COR-L47 (cell line): ENCODE results near the gene JUP.

ENCODE experiments used
- DNase-seq: peaks from one replicate; lab custom pipeline; 2025; lab: John Stamatoyannopoulos, UW

The JUP gene

DNA sequence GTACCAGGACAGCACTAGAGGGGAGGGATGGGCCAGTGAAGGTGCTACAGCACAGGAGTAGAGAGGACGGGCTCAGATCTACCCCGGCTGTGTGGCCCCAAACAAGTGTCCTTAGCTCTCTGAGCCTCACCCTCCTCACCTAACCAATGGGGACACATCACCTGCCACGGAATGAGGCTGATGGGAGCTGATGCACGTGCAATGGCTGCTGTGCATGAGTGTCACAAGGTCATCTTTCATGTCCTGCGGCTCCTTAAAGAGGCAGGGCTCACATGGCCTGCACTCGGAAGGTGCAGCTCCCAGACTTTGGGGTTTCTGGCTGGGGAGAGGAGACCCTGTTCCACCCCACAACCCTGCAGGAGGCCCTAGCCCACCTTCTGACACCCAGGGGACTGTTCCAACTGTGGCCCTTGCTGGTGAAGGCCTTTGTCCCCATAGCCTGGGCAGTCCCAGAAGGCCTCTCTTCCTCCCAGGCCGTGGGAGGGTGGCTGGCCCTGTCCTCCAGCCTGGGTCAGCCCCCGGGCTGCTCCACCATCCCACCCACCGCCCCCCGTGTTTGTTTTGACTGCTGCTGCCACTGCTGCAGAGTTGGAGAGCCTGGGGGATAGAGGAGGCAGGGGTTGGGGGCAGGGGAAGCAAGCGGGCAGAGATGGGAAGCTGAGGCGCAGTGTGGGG, 62.6 kb downstream of the JUP start:
- DNase-seq = no peak

DNA sequence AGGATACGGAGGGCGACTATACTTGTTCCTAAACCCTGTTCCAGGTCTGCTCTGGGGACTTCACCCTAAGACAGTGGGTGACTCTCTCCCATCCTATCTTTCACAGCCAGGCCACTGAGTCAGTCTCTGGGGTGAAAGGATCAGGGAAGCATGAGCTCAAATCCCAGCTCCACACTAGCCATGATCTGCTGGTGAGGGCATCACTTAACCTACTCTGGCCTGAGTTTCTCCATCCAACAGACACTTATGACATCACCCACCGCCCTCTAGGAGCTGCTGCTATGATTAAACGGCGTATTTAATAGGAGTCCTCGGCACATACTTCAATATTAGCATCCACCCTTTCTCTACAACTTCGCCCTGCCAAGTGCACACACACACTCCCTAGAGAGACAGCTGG, 64.3 kb downstream of the JUP start:
- no peak for DNase-seq

DNA sequence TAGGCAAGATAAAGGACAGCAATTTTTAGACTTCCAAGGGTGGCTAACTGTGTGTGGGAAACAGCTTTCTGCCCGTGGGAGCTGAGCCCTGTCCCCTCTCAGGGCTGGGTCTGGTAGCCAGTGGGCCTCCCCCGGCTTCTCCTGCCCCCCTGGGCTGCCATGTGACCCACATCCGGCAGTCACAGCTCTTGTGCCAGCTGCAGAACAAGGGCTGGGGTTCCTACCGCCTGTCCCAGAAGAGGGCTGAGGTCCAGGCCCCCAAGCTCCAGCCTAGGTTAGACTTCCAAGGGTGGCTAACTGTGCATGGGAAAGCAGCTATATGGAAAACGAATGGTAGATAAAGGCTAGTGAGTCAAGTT, 68.2 kb downstream of the JUP start:
- DNase-seq = no peak

DNA sequence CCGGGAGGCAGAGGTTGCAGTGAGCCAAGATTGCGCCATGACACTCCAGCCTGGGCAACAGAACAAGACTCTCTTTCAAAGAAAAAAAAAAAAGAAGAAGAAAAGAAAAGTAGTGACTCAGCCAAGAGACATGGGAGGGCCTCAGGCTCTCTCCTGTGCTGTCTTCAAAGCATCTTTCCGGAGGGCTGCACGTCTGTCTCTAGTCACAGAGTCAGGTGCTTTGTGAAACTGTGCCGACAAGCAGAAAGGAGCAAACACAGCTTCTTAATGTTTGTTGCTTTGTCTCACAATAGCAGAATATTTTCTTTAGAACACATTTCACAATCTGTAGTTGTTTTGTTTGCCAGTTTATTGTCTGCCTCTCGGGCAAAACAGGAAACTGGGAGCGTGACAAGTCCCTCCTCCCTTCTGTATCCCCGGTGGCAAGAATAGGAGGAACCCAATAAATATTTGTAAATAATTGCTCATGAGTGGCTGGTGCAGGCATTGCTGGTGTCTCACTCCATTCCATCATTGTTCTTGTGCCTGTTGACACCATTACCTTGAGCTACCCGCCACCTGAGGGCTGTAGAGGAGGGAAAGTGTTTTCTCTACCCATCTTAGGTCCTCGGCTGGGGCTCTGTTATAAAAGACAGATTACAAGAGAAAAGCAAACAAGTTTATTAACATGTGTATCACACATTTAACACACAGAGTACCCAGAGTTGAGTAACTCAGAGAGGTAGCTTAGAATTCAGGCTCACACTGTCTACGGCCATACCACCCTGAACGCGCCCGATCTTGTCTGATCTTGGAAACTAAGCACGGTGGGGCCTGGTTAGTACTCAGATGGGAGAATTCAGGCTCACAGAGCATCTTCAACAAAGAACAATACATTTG, 68.9 kb downstream of the JUP start:
- no peak for DNase-seq

DNA sequence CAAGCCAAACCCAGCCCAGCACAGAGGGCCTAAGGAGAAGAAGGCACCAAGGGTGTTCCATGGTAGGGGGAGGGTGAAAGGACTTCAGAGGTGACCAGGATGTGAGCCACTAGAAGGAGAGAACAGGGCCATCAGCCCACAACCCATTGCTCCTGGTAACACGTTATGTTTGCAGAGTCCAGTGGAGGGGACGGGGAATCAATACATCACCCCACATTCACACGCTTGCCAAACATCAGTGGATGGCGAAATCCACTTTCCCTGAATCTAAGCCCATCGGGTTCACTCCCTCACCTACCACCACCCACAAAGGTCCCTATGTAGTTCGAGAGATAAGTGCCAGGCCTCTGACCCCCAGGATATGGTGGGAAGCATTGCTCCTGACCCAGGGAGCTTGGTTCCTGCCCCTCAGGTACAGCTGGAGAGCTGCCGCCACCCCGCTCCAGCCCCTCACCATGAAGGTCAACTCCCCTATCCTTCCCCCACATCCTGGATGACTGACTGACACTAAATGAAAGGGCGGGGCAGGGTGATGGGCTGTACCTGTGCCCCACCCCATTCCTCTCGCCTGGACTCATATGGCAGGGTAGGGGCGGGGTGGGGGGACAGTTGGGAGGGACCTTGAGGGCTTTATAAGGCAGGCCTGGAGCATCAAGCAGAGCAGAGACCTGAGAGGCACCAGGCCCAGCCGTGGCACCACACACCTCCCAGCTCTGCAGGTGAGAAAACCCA, 74.7 kb downstream of the JUP start, which contains the start of gene GAST:
TSS of gene GAST (plus strand) at position 663 of the 732 bp plus-strand sequence. CDS start 3,106 bp downstream, outside the sequence.
- DNase-seq = no peak

DNA sequence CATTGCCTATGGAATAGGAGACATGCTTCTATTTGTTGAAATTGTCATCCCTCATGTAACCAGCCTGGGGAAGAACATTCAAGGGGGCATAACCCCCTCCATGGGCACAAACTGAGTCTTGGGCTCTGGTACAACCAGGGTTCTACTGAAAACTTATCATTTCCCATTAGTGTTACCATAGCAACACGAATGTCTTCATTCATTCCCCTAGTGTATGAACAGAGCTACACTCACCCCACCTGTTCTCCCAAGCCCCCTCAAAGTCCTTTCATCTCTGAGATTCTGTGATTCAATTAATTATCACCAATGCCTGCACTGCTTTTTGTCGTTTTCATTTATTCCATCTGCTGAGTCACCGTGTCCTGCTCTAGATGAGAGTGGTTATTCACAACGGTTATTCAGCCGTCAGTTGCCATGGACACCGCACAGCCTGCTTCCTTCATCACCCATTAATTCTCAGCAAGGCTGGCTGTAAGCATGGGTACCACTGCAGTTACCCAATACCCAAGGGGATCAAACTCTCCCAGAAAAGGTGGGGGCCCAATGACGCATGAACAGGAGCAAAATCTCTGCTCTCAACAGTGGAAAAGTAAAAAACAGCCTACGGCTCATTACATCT, 75.9 kb downstream of the JUP start:
- DNase-seq = peak; percentile 51

DNA sequence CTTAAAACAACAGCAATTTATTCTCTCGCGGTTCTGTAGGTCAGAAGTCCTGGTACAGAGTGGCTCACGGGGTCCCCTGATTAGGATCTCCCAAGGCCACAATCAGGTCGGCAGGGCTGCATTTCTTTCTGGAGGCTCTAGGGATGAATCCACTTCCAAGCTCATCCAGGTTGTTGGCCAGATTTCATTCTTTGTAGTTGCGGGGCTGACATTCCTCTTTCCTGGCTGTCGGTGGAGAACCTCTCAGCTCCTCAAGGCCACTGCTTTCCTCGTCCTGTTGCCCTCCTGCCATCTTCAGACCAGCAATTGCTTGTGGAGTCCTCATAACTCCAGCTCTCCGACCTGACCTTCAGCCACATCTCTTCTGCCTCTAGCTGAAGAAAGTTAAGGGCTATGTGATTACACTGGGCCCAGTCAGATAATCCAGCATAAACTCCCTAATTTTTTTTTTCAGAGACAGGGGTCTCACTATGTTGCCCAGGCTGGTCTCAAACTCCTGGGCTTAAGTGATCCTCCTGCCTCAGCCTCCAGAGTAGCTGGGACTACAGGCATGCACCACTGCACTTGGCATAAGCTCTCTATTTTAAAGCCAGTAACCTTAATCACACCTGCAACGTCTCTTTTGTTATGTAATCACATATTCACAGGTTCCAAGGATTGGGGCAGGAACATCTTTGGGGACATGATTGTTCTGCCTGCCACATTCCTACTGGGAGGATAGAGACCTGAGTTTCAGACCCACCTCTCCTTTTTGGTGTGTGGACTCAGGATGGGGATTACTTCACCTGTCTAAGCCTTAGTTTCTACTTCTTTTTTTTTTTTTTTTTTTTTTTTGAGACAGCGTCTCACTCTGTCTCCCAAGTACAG, 78.5 kb downstream of the JUP start:
- no peak for DNase-seq

DNA sequence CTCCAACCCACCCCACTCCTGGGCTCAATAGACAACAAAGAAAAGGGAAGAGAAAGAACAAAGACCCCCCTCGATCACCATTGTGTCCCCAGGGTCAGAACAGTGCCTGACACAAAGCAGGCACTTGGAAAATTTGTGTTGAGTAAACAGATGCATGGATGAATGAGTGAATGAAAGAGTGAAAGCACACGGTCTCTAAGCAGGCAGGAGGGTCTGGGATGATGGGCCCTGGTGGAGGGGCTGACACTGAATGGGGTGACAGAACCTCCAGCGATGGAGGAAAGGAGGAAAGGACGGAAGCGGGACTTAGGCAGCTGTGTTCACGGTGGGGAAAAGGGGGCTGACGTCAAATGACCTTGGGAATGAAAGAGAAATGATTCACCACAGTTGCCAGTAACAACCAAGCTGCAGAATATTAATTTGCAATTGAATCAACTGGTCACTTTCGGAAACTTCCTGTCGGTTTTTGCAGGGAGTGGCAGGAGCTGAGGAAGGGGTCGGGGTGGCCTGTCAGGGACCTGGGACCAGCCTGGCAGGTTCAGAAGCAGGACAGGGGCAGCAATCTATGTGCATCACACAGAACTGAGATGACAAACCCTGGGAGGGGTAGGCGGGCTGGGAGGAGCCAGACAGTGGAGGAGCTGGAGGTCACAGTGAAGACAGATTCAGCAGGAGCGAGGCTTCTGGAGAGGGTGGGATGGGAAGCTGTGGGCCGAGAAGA, 81.1 kb downstream of the JUP start:
- DNase-seq = no peak
